HG02840 (cell line): ENCODE data around the gene DENND1C.
"Not testable (repeated sequence)": the region's sequence is repeated elsewhere in the genome, so short reads cannot be mapped to it uniquely, and the experiment has no call there.

Experiments
- ATAC-seq: cut with Tn5 transposase; IDR thresholded peaks from one replicate; pipeline ENCODE4 v1.9.1; 2021; ENCODE audit warnings: mild to moderate bottlenecking, moderate library complexity, moderate number of reproducible peaks; ENCODE audit not compliant: unreplicated experiment, low FRiP score

DENND1C gene

DNA sequence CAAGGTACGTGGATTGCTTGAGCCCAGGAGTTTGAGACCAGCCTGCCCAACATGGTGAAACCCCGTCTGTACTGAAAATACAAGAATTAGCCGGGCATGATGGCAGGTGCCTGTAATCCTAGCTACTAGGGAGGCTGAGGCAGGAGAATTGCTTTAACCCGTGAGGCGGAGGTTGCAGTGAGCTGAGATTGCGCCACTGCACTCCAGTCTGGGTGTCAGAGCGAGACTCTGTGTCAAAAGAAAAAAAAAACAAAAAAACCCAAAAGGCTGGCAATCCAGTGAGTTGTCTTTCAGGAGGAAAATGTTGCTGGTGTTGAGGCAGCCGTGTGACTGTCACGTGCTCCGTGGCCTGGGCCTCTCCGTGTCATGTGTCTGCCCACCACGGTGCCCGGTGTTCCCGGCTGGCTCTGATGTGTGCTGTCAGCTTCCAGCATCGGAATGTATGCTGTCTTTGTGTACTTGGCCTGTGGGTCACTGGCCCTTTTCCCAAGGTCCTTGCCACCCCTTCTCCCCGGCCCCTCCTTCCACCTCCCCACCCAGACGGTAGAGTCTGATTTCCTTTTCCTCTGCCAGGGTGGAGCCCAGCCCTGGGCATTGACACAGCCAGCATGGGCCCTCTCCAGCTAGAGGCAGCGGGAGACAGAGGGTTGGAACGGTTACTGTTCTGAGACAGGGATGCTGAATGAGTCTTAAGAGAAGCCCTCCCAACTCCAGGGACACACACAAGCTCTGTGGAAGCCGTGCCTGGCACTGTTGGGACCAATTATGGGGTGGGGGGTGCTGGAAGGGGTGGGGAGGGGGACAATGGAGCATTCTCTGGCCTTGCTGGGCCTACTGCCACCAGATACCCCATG is 27.8 kb upstream of the DENND1C start:
- ATAC-seq: no peak

DNA sequence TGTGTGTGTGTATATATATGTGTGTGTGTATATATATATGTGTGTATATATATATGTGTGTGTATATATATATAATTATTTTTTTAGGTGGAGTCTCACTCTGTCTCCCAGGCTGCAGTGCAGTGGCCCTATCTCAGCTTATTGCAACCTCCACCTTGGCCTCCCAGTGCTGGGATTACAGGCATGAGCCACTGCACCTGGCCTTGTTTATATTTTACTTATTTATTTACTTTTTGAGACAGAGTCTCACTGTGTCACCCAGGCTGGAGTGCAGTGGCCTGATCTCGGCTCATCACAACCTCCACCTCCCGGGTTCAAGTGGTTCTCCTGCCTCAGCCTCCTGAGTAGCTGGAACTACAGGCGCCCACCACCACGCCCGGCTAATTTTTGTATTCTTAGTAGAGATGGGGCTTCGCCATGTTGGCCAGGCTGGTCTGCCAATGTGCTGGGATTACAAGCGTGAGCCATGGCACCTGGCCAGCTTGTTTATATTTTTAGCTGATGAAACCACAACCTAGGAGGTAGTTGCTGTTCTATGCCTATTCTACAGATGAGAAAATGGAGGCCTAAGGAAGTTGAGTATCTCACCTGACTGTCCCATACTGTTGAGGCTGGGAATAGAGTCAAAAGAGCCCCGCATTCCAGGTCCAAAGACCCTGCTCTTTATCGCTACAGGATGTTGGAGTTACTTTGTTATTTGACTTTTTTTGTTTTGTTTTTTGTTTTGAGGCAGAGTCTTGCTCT is 26.6 kb upstream of the DENND1C start:
- ATAC-seq: not testable (repeated sequence)

DNA sequence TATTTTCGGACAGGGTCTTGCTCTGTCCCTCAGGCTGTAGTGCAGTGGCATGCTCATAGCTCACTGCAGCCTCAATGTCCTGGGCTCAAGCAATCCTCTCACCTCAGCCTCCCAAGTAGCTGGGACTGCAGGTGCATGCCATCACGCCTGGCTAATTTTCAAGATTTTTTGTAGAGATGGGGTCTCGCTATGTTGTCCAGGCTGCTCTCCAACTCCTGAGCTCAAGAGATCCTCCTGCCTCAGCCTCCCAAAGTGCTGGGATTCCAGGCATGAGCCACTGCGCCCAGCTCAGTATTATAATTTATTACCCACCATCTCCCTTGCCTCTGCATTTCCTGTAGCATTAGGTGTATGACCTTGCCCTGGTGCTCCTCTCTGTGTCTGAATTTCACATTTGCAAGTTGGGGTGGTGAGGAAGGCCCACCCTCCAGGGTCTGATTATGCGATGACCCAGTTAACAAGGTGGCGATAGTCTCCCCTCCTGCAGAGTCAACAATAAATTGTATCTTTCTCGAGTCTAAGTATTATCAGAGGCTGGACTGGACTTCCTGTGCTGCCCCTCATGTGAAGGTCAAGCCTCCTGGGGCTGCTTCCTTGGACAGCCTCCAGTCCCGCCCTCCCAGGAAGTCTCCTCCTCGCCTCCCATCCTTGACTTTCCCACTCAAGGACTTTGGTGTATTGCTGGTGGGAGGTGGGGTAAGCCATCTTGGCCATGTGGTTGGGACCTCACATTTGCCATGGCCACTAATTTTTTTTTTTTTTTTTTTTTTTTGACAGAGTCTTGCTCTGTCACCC is 22.0 kb upstream of the DENND1C start:
- no peak for ATAC-seq

- no peak for ATAC-seq
These were observed 20.4 kb upstream of the DENND1C start, which contains the start of gene TUBB4A for GRCh38 chr19:6501740-6502648. Gene TUBB4A (minus strand): TSS chr19:6502309. CDS start chr19:6502212, 97 bp downstream.

DNA sequence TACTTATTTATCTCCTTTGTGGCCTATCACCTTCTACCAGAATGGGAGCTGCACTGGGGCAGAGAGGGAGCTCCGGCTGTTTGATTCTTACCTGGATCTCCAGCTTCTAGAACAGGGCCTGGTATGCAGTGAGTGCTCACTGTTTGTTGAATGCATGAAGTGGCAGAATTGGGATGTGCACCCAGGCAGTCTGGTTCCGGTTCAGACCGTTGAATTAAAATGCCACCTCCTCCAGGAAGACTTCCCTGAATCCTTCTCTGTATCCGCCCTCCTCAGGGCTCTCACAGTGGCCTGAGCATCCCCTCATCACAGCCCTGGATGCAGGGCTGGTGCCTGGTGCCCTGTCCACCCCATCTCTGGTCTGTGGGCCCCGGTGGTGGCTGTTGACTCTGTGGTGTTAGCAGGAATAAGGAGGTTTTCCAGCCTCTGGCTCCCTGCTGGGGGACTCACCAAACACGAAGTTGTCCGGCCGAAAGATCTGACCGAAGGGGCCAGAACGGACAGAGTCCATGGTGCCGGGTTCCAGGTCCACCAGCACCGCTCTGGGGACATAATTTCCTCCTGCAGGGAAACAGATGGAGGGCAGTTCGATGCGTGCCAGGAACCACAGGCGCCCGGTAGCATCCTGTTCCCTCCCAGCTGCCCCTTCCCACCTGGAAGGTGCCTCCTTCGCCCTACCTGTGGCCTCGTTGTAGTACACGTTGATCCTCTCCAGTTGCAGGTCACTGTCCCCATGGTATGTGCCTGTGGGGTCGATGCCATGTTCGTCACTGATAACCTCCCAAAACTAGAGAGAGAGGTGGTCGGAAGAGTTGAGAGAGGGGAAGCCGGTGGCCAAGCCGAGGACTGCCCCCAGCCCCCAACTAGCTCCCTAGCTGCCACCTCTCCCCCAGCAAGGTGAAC is 19.5 kb upstream of the DENND1C start:
- no peak for ATAC-seq

DNA sequence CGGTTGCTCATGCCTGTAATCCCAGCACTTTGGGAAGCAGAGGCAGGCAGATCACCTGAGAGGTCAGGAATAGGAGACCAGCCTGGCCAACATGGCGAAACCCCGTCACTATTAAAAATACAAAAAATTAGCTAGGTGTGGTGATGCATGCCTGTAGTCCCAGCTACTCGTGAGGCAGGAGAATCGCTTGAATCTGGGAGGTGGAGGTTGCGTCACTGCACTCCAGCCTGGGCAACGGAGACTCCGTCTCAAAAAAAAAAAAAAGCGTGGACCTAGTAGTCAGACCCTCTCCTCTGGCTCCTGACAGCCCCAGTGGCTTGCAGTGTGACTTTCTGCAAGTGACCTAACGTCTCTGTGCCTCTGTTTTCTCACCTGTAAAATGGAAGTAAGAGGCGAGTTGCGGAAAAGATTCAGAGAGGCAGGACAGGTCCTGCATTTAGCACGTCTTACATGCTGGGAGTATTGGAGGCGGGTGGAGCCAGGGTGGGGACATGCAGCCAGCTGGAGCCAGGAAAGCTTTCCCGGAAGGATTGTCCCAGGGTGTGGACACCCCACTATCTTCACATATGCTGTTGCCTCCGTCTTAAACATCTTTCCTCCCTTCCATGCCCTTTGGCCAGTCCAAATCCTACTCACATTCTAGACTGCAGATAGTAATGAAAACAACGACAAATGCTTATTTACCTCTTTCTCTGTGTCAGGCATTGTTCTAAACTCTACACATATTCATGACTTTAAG is 17.6 kb upstream of the DENND1C start:
- ATAC-seq: no peak

GRCh38 chr19:6498294-6499036 is 16.9 kb upstream of the DENND1C start:
- no peak for ATAC-seq

DNA sequence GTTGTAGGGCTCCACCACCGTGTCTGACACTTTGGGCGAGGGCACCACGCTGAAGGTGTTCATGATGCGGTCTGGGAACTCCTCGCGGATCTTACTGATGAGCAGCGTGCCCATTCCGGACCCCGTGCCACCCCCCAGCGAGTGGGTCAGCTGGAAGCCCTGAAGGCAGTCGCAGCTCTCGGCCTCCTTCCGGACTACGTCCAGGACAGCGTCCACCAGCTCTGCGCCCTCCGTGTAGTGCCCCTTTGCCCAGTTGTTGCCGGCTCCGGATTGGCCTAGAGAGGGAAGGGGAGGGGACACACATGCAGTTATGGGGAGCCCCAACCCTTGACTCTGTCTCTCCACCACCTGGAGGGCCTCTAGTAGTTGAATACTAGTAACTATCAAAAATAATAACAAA is 14.4 kb upstream of the DENND1C start:
- no peak for ATAC-seq

DNA sequence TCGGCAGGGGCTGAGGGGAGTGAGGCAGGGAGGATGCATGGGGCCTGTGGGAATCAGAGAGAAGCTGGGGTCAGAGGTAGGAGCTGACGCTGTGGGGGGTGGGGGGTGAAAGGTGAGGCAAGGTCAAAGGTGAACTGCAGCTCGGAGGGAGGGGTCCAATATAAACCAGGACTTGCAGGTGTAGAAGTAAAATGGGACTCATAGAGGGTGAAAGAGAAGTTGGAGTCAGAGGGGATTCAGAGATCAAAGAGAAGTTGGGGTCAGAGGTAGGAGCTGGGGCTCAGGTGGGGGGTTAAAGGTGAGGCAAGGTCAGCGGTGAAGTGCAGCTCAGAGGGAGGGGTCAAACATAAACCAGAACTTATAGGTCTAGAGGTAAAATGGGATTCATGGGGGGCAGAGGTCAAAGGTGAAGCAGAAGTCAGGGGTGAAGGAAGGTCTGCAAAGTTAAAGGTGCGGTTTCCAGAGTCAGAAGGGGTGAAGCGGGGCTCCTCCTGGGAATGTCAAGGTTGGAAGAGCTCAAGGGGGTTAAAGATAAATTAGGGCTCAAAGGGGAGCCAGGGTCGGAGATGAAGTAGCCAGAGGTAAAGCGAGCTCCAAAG is 12.9 kb upstream of the DENND1C start:
- ATAC-seq: no peak

GRCh38 chr19:6491802-6492592 is 10.4 kb upstream of the DENND1C start:
- ATAC-seq: no peak

DNA sequence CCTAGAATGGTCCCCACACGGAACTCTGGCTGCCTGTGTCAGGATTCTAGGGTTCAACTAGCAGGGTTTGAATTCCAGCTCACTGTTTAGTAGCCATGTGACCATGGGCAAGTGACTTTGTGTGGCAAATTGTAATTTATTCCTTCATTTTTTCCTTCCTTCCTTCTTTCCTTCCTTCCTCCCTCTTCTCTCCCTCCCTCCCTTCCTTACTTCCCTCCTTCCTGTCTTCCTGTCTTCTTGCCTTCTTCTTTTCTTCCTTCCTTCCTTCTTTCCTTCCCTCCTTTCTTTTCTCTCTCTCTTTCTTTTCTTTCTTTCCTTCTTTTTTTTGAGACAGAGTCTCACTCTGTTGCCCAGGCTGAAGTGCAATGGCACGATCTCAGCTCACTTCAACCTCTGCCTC is 8.5 kb upstream of the DENND1C start:
- ATAC-seq: no peak

DNA sequence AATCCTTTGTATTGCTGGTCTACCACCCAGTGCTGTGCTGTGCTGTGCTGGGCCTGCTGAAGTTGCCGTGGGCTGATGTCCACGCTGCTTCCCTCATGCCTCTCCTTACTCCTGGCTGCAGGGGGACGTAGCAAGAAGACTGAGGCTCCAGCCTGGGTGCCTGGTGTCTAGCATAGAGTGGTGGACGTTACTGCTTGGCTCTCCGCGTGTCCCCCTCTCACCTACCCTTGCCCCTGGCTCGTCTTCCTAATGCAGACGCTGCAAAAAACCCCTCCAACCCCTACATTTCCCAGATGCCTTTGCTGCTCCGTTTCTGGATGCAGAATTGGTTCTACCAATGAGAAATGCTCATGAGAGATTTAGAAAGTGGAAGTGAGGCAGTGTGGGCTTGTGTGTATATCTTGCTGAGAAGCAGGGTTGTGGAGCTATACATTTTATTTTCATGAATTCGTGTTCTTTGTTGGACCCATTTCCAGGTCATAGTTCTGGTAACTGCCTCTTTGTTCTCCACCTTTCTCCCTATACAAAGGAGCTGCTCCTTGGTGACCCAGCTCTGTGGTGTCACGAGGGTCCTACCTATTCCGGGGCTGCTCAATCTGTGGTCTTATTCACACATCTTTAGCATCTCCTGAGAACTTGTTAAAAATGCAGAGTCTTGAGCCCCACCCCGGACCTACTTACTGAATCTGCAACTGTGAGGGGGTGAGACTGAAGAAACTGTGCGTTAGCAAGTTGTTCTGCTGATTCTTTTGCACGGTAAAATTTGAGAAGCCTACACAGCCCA is 7.9 kb upstream of the DENND1C start:
- no peak for ATAC-seq

- no peak for ATAC-seq
These were observed 3.2 kb upstream of the DENND1C start for GRCh38 chr19:6484831-6485230.

GRCh38 chr19:6484230-6484629 is 2.6 kb upstream of the DENND1C start:
- ATAC-seq: no peak

DNA sequence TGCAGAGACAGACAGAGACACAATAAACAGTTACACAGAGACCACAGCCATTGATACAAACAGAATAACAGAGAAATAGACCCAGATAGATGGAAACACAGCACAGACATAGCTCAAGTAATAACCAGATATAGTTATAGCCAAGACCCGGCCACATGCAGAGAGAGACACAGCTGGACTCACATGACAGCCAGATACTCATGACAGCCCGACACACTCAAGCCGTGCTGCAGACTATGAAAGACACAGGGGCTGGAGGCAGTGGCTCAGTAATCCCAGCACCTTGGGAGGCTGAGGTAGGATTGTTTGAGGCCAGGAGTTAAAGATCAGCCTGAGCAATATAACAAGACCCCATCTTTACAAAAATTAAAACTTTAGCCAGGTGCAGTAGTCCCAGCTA is 1.6 kb upstream of the DENND1C start:
- no peak for ATAC-seq

DNA sequence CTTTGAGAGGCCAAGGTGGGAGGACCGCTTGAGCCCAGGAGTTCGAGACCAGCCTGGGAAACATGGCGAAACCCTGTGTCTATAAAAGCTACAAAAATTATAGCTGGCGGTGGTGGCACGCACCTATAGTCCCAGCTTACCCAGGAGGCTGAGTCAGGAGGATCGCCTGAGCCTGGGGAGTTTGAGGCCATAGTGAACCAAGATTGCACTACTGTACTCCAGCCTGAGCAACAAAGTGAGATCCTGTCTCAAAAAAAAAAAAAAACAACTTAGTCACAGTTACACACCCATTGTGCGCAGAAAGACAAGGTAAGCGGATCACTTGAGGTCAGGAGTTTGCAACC is 728 bp upstream of the DENND1C start:
- no peak for ATAC-seq
